HFFc6 (cell line): ENCODE results near the gene NID2. TPM values are rescaled to one million over a fixed set of nuclear protein-coding genes. Genes with fewer than 3 reads are reported as not detected.

Experiments
- DNase-seq: peaks from one replicate; pipeline ENCODE4 v3.0.0-alpha.2; 2018
- H3K27ac Mint-ChIP-seq: 2 replicates; pipeline ENCODE4 v1.8.0; 2020; ENCODE audit warnings: mild to moderate bottlenecking, mixed read lengths
- H3K27me3 Mint-ChIP-seq: 2 replicates; pipeline ENCODE4 v1.8.0; 2021; ENCODE audit warnings: mild to moderate bottlenecking, moderate library complexity, mixed read lengths; ENCODE audit not compliant: insufficient read depth
- H3K36me3 Mint-ChIP-seq: 2 replicates; pipeline ENCODE4 v1.8.0; 2021; ENCODE audit warnings: low read depth, mixed read lengths
- H3K4me1 Mint-ChIP-seq: 2 replicates; pipeline ENCODE4 v1.8.0; 2020; ENCODE audit warnings: low read depth, mixed read lengths
- H3K4me3 Mint-ChIP-seq: 2 replicates; pipeline ENCODE4 v1.8.0; 2020; ENCODE audit warnings: mild to moderate bottlenecking, moderate library complexity, mixed read lengths
- H3K9me3 Mint-ChIP-seq: 2 replicates; pipeline ENCODE4 v1.8.0; 2020; ENCODE audit warnings: mild to moderate bottlenecking, mixed read lengths
- total RNA-seq, 6 experiments: library from RNA; stranded (reverse); fragmentation: NEBNext Ultra II Directional; extraction: Animal tissue kit (Norgen Biotek cat#: 25700); gene quantifications; 2 replicates in 1 of 6; 3 replicates in 5 of 6; pipeline ENCODE4 v1.2.3, GENCODE V29; 2021
- TF ChIP-seq, protein P1 (sequence below): fragments of 200-600 bp; sonication (generic); IDR thresholded peaks from 2 replicates; pipeline ENCODE4 v1.5.0; 2021; ENCODE audit warnings: antibody characterized with exemption, mild to moderate bottlenecking

Gene NID2
- total RNA-seq, 6 experiments from 2014 or later = 97.3 to 125 (median 113) TPM

DNA sequence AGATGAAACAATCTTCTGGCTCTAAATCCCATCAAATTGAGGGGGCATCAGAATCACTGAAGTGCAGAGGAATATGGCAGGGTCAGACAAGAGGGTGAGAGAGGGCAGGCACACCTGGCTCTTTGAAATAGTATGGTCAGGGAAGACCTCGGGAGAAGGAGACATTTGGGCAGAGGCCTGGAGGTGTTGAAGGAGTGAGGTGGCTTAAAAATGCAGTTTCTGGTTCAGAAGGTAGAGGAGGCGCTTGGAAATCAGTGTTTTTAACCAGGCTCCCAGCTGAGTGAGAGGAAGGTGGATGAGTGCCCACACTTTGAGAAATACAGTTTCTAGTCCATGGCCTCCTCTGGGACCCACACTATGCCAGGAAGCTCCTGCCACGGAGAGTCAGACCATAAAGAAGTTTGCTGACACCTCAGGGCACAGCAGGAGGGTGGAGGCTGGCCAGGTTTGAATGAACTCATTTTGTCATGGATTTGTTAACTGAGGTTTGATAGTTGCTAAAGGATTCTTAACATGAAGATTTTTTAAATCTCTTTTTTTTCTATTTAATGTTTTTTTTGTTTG is 20.1 kb downstream of the NID2 start:
- Mint-ChIP-seq H3K27ac (peak overlapping the region; percentile 50), H3K4me3 (no peak overlapping the region), H3K27me3 (peaks cover 1% of the 10 kb centered on the region; the same call in 1 of the 2 replicates), H3K4me1 (peaks cover 96% of the 10 kb centered on the region), H3K9me3 (no peaks in the 10 kb centered on the region), H3K36me3 (peaks cover 48% of the 10 kb centered on the region)
- TF ChIP-seq, protein P1, sequence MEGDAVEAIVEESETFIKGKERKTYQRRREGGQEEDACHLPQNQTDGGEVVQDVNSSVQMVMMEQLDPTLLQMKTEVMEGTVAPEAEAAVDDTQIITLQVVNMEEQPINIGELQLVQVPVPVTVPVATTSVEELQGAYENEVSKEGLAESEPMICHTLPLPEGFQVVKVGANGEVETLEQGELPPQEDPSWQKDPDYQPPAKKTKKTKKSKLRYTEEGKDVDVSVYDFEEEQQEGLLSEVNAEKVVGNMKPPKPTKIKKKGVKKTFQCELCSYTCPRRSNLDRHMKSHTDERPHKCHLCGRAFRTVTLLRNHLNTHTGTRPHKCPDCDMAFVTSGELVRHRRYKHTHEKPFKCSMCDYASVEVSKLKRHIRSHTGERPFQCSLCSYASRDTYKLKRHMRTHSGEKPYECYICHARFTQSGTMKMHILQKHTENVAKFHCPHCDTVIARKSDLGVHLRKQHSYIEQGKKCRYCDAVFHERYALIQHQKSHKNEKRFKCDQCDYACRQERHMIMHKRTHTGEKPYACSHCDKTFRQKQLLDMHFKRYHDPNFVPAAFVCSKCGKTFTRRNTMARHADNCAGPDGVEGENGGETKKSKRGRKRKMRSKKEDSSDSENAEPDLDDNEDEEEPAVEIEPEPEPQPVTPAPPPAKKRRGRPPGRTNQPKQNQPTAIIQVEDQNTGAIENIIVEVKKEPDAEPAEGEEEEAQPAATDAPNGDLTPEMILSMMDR = no peak
- no peak for DNase-seq

DNA sequence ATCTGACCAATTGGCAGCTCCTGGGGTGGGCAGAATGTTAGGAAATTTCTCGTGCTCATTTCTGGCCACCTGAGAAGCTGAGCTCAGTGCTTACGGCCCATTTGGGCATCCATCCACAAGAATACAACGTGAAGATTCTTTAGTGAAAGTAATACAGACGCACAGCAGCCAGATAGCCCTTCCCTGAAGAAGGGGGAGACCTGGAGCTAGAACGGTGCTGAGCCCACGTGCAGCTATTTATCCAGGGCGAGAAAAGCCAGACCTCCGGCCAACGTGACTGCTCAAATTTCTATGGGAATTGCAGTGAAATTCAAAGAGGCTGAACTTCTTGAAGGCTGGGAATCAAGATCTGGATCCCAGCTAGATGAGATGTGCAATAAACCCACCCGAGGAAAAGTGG is 20.7 kb downstream of the NID2 start:
- peaks cover 1% of the 10 kb centered on the region; the same call in 1 of the 2 replicates for H3K27me3 Mint-ChIP-seq
- no peak for DNase-seq
- H3K27ac Mint-ChIP-seq = no peak overlapping the region
- H3K4me1 Mint-ChIP-seq = peaks cover 96% of the 10 kb centered on the region
- H3K9me3 Mint-ChIP-seq = no peaks in the 10 kb centered on the region
- H3K36me3 Mint-ChIP-seq = peaks cover 47% of the 10 kb centered on the region
- TF ChIP-seq, protein P1 = no peak
- H3K4me3 Mint-ChIP-seq = no peak overlapping the region

DNA sequence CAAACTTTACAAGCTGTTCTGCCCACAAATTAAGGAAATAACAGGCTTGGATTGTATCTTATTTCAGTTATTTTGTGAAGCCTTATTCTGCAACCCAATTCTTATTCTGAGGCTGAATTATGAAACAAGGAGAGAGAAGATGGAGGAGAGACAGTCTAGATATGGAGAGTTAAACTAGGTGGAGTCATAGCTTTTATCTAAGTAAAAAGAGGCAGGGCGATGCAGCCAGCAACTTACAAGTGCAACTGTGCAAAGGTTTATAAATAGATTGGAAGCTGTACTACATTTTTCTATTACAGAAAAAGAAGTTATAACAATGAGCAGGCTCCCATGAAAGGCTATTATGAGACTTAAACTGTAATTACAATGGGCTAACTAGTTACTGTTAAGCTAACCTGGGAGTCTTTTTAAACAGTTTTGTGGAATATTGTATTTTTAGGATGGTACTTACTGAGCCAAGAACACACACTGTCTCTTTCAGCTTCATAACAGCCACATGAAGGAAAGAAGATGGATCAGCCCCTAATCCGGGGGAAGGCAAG is 22.4 kb downstream of the NID2 start:
- H3K36me3 Mint-ChIP-seq = peaks cover 48% of the 10 kb centered on the region

DNA sequence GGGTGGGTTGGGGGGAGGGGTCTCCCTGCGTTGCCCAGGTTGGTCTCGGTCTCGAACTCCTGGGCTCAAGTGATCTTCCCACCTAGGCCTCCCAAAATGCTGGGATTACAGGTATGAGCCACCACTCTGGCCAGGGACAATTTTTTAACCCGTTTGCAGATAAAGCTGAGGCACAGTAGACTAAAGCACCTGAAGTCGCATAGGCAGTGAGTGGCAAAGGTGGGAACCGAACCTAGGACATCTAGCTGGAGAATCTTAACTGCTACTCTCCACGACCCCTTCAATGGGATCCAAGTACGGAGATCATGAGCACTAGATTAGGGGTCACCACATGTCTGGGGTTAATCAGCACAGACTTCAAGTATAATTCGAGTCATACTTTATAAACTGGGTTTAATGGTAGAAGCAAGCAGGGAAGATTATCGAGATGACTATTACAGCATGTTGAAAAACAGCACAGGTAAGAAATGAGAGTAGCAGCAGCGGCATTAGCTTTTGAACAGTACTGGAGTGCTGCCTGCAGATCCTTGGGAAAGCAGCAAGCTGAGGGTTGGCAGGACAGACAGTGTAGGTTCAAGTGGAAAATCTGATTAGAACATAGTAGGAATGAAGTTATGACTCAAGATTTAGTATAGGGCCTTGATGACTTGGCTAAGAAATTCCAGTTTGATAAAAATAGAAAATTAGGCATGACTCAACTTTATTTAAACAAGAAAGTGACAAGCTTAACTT is 23.9 kb downstream of the NID2 start:
- peaks cover 44% of the 10 kb centered on the region for H3K36me3 Mint-ChIP-seq
- TF ChIP-seq, protein P1 = no peak
- peaks cover 75% of the 10 kb centered on the region for H3K4me1 Mint-ChIP-seq
- peak overlapping the region; percentile 65 for H3K4me3 Mint-ChIP-seq
- peak overlapping the region; percentile 86 for H3K27ac Mint-ChIP-seq
- peak; percentile 88 for DNase-seq
- peaks cover 1% of the 10 kb centered on the region; the same call in 1 of the 2 replicates for H3K27me3 Mint-ChIP-seq
- H3K9me3 Mint-ChIP-seq = no peaks in the 10 kb centered on the region

More for the DNA sequence above, 22.4 kb downstream of the NID2 start:
- Mint-ChIP-seq H3K27me3 (peaks cover 1% of the 10 kb centered on the region; the same call in 1 of the 2 replicates), H3K4me1 (peaks cover 90% of the 10 kb centered on the region), H3K9me3 (no peaks in the 10 kb centered on the region), H3K4me3 (peak overlapping the region; percentile 28), H3K27ac (peak overlapping the region; percentile 86)
- no peak for DNase-seq
- TF ChIP-seq, protein P1 = no peak

DNA sequence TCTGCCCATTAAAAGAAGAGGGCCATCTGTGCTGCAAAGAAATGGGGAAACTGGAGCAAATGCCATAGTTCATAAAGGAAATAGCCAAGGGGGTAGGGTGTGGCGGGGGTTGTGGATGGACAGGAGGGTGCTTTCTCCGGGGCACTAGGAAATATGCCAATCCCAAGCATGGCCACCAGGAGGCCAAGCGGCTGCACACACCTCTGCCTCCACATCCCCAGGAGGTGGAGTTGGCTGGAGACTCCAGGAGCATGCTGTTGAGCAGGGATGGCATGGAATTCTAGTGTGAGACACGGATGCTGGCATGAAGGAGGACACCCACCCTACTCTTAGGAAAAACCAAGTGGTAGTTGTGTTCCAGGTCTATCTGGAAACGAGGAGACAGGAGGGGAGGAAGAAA is 25.2 kb downstream of the NID2 start:
- peaks cover 43% of the 10 kb centered on the region for H3K36me3 Mint-ChIP-seq
- TF ChIP-seq, protein P1 = peak; percentile 83
- H3K4me1 Mint-ChIP-seq = peaks cover 63% of the 10 kb centered on the region
- H3K9me3 Mint-ChIP-seq = no peaks in the 10 kb centered on the region
- H3K4me3 Mint-ChIP-seq = peak overlapping the region; percentile 37; the same call in 1 of the 2 replicates
- peaks cover 1% of the 10 kb centered on the region; the same call in 1 of the 2 replicates for H3K27me3 Mint-ChIP-seq
- H3K27ac Mint-ChIP-seq = peak overlapping the region; percentile 81
- DNase-seq = no peak
